ENCODE data around the gene AP2M1.
"Not testable (repeated sequence)": the region's sequence is repeated elsewhere in the genome, so short reads cannot be mapped to it uniquely, and the experiment has no call there.

The AP2M1 gene

DNA sequence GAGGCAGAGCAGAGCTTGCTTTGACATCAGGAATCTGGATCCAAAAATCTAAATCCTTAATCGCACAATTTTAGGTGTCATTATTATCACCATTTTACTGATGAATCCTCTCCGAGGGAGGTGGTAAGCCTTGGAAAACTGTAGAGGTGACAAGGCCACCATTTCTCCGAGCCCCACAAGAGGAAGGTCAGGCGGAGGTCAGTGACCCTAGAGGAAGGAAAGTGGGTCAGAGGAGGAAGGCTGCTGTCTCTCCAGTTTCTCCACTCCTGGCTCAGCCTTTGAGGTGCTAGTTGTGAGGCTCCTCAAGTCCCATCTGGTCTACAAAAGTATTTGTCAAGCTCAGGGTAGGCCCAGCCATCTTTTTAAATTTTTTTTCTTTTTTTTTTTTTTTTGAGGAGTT is 16.3 kb upstream of the AP2M1 start:
- DNase-seq, result no peak

DNA sequence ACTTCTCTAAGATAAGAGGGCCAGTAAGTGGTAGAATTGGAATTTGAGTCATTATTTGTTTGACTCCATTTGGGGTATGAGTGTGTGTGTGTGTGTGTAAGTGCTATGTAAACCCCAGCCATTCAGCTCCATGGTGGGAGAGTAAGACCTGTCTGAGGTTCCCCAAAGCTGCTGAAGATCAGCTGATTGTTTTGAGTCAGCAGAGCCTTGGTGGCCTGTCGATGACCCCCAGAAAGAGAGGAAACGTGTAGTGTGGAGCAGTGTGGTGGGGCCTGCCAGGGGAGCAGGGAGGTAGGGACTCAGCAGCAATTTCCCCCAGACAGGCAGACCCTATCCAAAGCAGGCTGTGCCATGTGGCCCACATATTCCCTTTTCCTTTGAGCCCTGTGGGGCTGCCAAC is 14.2 kb upstream of the AP2M1 start:
- DNase-seq, result no peak

- not testable (repeated sequence) for DNase-seq
These were observed 12.0 kb upstream of the AP2M1 start for GRCh38 chr3:184162571-184163070.

- no peak for DNase-seq
These were observed 9.9 kb upstream of the AP2M1 start for GRCh38 chr3:184164648-184165330.

GRCh38 chr3:184165543-184165942 is 9.1 kb upstream of the AP2M1 start:
- no peak for DNase-seq

- DNase-seq, result no peak
These were observed 8.0 kb upstream of the AP2M1 start for GRCh38 chr3:184166671-184167070.

DNA sequence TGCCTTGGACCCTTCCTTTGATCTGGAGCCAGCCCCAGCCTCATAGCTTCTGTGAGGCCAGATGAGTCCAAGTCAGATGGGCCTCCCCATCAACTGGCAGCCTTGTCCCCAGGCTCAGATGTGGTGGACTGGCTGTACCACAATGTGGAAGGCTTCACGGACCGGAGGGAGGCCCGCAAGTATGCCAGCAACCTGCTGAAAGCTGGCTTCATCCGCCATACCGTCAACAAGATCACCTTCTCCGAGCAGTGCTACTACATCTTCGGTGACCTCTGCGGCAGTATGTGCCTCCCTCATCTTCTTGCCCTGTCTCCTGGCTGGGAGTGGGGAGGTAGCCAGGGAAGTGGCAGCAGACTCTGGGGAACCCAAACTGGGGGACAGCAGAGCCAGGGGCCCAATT is 6.9 kb upstream of the AP2M1 start:
- DNase-seq, result no peak

GRCh38 chr3:184168363-184169120 is 6.1 kb upstream of the AP2M1 start:
- no peak for DNase-seq

DNA sequence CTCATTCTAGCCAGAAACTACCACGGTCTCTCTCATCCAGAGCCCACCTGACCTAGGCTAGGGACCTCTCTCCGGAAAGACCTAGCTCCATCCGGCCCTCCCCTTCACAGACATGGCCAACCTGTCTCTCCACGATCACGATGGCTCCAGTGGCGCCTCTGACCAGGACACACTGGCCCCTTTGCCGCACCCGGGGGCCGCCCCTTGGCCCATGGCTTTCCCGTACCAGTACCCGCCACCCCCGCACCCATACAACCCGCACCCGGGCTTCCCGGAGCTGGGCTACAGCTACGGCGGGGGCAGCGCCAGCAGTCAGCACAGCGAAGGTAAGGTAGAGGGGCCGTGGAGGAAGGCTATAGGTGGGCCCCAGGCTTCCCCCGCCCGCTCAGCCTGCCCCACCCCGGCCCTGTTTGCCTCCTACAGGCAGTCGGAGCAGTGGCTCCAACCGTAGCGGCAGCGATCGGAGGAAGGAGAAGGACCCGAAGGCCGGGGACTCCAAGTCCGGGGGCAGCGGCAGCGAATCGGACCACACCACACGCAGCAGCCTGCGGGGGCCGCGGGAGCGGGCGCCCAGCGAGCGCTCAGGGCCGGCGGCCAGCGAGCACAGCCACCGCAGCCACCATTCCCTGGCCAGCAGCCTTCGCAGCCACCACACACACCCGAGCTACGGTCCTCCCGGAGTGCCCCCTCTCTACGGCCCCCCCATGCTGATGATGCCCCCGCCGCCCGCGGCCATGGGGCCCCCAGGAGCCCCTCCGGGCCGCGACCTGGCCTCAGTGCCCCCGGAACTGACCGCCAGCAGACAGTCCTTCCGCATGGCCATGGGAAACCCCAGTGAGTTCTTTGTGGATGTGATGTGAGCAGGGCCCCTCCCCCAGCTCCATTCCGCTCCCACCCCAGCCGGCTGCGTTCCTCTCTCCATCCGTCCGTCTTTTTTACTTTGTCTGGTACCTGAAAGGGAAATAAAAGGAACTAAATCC is 4.5 kb upstream of the AP2M1 start:
- no peak for DNase-seq

DNA sequence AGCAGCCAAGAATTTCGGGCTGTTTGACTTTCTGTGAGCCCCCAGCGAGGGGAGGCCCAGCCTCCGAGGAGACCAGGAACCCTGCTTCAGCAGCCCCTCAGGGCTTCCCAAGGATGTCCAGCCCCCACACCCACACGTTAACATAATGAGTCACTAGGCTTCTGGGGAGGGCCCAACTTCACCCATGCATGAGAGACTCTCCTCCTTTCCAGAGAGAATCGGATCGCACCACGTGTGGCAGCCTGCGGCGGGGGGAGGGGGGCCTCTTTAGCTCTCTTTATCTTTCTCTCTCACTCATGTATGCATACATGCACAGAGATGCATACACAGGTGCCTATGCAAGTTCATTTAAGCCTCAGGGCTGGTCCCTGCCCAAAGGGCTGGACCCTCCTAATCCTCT is 3.1 kb upstream of the AP2M1 start:
- DNase-seq, result no peak

GRCh38 chr3:184172681-184173373 is 1.8 kb upstream of the AP2M1 start:
- no peak for DNase-seq

GRCh38 chr3:184173374-184173722 is 1.3 kb upstream of the AP2M1 start:
- DNase-seq, result no peak

- DNase-seq, result no peak
These were observed 390 bp upstream of the AP2M1 start for GRCh38 chr3:184174284-184174645.

GRCh38 chr3:184175506-184175905 is 851 bp downstream of the AP2M1 start:
- DNase-seq, result no peak

GRCh38 chr3:184175981-184176376 is 1.3 kb downstream of the AP2M1 start:
- DNase-seq, result no peak

GRCh38 chr3:184176377-184177330 is 2.0 kb downstream of the AP2M1 start:
- no peak for DNase-seq

DNA sequence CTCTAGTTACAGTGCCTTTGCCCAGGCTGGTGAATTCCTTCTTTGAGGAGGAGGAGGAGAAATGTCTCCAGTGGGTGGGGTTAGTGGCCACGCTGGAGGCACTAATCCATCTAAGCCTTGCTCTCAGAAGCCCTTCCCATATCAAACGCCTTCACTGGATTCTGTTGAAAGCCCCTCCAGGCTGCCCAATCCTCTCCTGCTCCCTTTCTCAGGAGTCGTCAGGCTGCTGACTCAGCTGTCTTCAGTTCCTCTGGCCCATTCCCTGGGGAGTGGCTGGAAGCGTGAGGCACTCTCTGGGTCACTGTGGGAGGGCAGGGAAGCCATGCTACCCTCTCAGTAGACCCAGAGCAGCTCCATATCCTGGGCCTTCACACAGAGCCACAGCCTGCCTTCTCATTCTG is 2.7 kb downstream of the AP2M1 start:
- DNase-seq, result no peak

DNA sequence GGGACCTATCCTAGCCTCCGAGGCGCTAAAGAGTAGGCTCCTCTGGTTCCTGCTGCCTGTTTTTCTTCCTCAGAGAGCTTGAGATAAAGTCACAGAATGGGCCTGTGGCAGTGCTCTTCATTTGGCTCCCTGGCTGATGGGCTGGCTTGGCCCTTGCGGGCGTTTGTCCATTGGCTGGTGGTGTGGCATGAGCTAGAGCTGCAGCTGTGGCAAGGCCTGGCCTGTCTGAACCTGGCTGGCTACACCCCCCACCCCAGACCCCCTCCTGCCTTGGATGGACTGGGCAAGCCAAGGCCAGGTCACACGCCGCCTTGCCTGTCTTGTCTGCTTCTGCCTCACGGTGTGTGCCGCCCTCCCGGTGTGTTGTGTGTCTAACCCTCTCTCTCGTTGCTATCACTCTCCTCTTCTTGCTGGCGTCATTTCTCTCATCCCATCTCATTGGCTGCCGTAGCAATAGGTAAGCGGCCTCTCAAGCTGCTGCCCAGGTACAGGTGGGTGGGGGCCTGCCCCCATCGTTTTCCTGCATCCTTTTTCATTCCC is 3.2 kb downstream of the AP2M1 start:
- DNase-seq, result no peak

DNA sequence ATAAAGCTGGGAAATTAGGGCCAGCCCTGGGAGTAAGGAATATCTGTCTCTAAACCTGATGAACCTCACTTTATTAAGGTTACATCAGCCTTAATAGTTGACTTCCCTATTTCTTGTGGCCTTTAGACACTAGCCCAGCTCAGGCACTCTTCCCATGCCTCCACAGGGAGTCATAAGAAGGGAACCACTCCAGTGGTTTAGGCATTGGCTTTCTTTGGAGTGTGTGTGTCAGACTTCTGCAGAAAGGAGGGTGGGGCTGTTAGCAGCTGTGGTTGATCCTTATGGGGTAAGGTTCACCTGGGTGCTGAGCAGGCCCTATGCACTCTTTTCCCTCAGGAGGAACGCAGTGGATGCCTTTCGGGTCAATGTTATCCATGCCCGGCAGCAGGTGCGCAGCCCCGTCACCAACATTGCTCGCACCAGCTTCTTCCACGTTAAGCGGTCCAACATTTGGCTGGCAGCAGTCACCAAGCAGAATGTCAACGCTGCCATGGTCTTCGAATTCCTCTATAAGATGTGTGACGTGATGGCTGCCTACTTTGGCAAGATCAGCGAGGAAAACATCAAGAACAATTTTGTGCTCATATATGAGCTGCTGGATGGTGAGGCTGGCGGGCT is 4.0 kb downstream of the AP2M1 start:
- no peak for DNase-seq

GRCh38 chr3:184180165-184180564 is 5.5 kb downstream of the AP2M1 start:
- DNase-seq, result no peak

- DNase-seq, result no peak
These were observed 6.9 kb downstream of the AP2M1 start for GRCh38 chr3:184181596-184181995.

Measured in stimulated activated CD4-positive, alpha-beta T cell treated with anti-CD3 and anti-CD28 coated beads, Interleukin-12 subunit alpha, Interleukin-12 subunit beta, amount 100 ng/mL, for 4 hours (primary cell).